GM12891 (cell line): ENCODE measurements around the gene LDHAL6A.

Experiments used
- POLR2A ChIP-seq: IDR thresholded peaks from 2 replicates; pipeline ENCODE4 v1.6.1; 2011; ENCODE audit warnings: low read depth, low read length, control low read depth
- POLR2AphosphoS5 ChIP-seq: IDR thresholded peaks from 2 replicates; pipeline ENCODE4 v1.6.1; 2011; ENCODE audit warnings: low read depth, low read length, control low read depth
- POU2F2 ChIP-seq: IDR thresholded peaks from 2 replicates; pipeline ENCODE4 v1.6.1; 2011; ENCODE audit warnings: low read depth, mild to moderate bottlenecking, control low read depth, low read length, moderate library complexity
- SPI1 ChIP-seq: IDR thresholded peaks from 2 replicates; pipeline ENCODE4 v1.6.1; 2011; ENCODE audit warnings: low read depth, low read length, control low read depth
- TAF1 ChIP-seq: IDR thresholded peaks from 2 replicates; pipeline ENCODE4 v1.6.1; 2011; ENCODE audit warnings: low read depth, low read length, control low read depth

GRCh38 chr11:18461909-18462308 lies 6.3 kb downstream of the LDHAL6A start:
- TF ChIP-seq POU2F2 = no peak
- no peak for TF ChIP-seq POLR2A
- no peak for TF ChIP-seq TAF1
- TF ChIP-seq POLR2AphosphoS5 = no peak
- TF ChIP-seq SPI1 = no peak
